Lower leg skin (tissue), 3 donors: Measurements from ENCODE around the gene DLG5.

ENCODE experiments used
- CTCF ChIP-seq, 3 donors: fragments of 450-650 bp; IDR thresholded peaks; one replicate each; pipeline ENCODE4 v1.5.1; 2016; ENCODE audit warnings: antibody characterized with exemption in 3 of 3, mild to moderate bottlenecking in 3 of 3, moderate library complexity in 2 of 3
- POLR2A ChIP-seq, 2 donors: fragments of 450-650 bp; IDR thresholded peaks; one replicate each; pipeline ENCODE4 v1.6.1; 2016 to 2017; ENCODE audit warnings: antibody characterized with exemption in 2 of 2, mild to moderate bottlenecking in 1 of 2, moderate library complexity in 1 of 2

- TF ChIP-seq CTCF (IDR thresholded peaks at IDR 0.05), result no peak
- TF ChIP-seq POLR2A (IDR thresholded peaks at IDR 0.05), result no peak
Observed at GRCh38 chr10:77855404-77856155, 71.0 kb downstream of the DLG5 start.
